Naive thymus-derived CD8-positive, alpha-beta T cell (primary cell): ENCODE measurements around the gene RAB33B. TPM values are rescaled to one million over a fixed set of nuclear protein-coding genes. Genes with fewer than 3 reads are reported as not detected.
A peak's percentile ranks its signal among the peaks of the same experiment; 100 is the strongest.
"Not testable (repeated sequence)": the region's sequence is repeated elsewhere in the genome, so short reads cannot be mapped to it uniquely, and the experiment has no call there.

Source experiments
- ATAC-seq, 2 donors: fragments of 150-1000 bp; cut with Tn5 transposase in 1 of 2; sonication (Bioruptor Pico), chemical (Tn5 transposase) in 1 of 2; 1 replicate in 1 of 2; 2 replicates in 1 of 2; pipeline ENCODE4 v1.10.0; 2021; ENCODE audit warnings: mild to moderate bottlenecking in 2 of 2, moderate library complexity in 2 of 2
- POLR2A ChIA-PET: fragments of 350-600 bp; sonication (Branson Sonifier 250); formaldehyde crosslinking; loops from one replicate; lab custom pipeline; 2021; ENCODE audit warnings: antibody characterized with exemption; lab: Charles Lee
- DNase-seq, 10 donors: peaks; one replicate each; pipeline versions ENCODE4 v3.0.0 to v3.0.0-alpha.2; 2020 to 2022
- H3K27ac Mint-ChIP-seq, 10 donors: one replicate each; pipeline ENCODE4 v1.8.0; 2020 to 2022; ENCODE audit warnings: mild to moderate bottlenecking in 10 of 10, mixed read lengths in 10 of 10, moderate library complexity in 4 of 10, inconsistent platforms in 1 of 10
- H3K27me3 Mint-ChIP-seq, 5 donors: one replicate each; pipeline ENCODE4 v1.8.0; 2021 to 2022; ENCODE audit warnings: mixed read lengths in 5 of 5
- H3K36me3 Mint-ChIP-seq, 3 donors: one replicate each; pipeline ENCODE4 v1.8.0; 2020 to 2022; ENCODE audit warnings: mixed read lengths in 3 of 3, mild to moderate bottlenecking in 2 of 3, inconsistent platforms in 1 of 3
- H3K4me1 Mint-ChIP-seq, 4 donors: one replicate each; pipeline ENCODE4 v1.8.0; 2021 to 2022; ENCODE audit warnings: mixed read lengths in 4 of 4
- H3K4me3 Mint-ChIP-seq, 10 donors: one replicate each; pipeline ENCODE4 v1.8.0; 2020 to 2022; ENCODE audit warnings: mild to moderate bottlenecking in 10 of 10, mixed read lengths in 10 of 10, moderate library complexity in 6 of 10, inconsistent platforms in 1 of 10
- H3K9me3 Mint-ChIP-seq, 9 donors: one replicate each; pipeline ENCODE4 v1.8.0; 2020 to 2022; ENCODE audit warnings: mixed read lengths in 9 of 9, mild to moderate bottlenecking in 3 of 9, inconsistent platforms in 1 of 9, moderate library complexity in 1 of 9
- polyA plus RNA-seq, 3 donors: library from polyadenylated mRNA; unstranded; fragments of 300-500 nt; fragmentation: Illumina TruSeq; gene quantifications; one replicate each; pipeline ENCODE4 v1.2.3, GENCODE V29; 2021
- total RNA-seq, 8 experiments: library from RNA in 2 of 8; stranded (reverse) in 2 of 8; gene quantifications; one replicate each; pipeline ENCODE4 v1.2.3 and lab custom pipeline; 2021 to 2026

RAB33B gene
- total and polyA plus RNA-seq, 5 experiments from 2014 or later = 6.4 to 13.3 (median 6.9) TPM

GRCh38 chr4:139447078-139447477 is 6.8 kb upstream of the RAB33B start:
- POLR2A ChIA-PET, H3K4me1 Mint-ChIP-seq, H3K27ac Mint-ChIP-seq, DNase-seq, H3K4me3 Mint-ChIP-seq, H3K36me3 Mint-ChIP-seq, H3K9me3 Mint-ChIP-seq, H3K27me3 Mint-ChIP-seq, ATAC-seq: not testable (repeated sequence)

DNA sequence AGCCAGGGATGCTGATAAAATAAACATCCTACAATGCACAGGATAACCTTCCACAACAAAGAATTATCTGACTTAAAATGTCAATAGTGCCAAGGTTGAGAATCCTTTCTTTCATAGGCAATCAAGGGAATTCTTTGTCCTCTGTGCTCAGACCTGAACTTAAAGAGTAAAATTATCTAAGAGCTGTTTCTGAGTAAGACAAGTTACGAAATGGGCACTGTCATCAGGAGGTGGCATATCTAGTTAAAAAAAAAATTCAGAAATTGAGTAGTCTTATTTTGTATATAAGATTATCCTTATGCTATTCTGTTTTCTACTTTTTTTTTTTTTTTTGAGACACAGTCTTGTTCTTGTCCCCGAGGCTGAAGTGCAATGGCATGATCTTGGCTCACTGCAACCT is 3.3 kb upstream of the RAB33B start:
- POLR2A ChIA-PET = no interaction called here
- ATAC-seq (no peak), DNase-seq (no peak)
- Mint-ChIP-seq H3K9me3 (no peaks in the 10 kb centered on the region), H3K4me1 (peaks cover 20 to 31% (median 27%) of the 10 kb centered on the region in 4 donors), H3K27me3 (no peaks in the 10 kb centered on the region), H3K36me3 (peaks cover 0 to 2% (median 0%) of the 10 kb centered on the region in 3 donors), H3K4me3 (no peak overlapping the region), H3K27ac (peak overlapping the region in 3 of 10 donors; percentile 8 to 67 (median 27))

DNA sequence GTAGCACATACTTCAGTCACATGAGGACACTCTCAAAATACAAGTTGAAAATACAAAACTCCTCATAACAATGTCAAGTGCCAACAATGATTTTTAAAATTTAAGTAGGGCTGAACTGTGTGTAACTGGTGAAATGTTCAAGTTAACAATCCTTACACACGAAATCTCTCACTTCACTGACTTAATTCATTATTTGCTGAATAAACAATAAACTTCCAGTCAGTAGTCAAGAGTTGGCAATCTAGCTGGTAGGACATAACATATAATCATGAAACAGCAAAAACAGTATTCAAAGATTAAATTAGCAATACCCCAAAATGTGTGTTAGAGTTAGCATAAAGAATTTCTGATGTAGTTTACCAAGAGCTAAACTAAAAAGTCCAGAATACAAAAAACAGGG is 1.9 kb upstream of the RAB33B start:
- Mint-ChIP-seq H3K4me1 (peaks cover 26 to 45% (median 40%) of the 10 kb centered on the region in 4 donors), H3K9me3 (no peaks in the 10 kb centered on the region)

GRCh38 chr4:139453041-139453370 is 915 bp upstream of the RAB33B start:
- DNase-seq (peak in 7 of 10 donors; percentile 56 to 86 (median 76)), ATAC-seq (peak; percentile 53 to 65)
- POLR2A ChIA-PET = interaction anchor here (0.7 to 2.0 kb wide), 9 partner anchors 13 to 920 kb away, joined by 3 to 21 read pairs (median 5); partner anchors contain the start of genes ELF2, NAA15, NOCT and SCOC
- Mint-ChIP-seq H3K27ac (peak overlapping the region; percentile 94 to 100 (median 98)), H3K4me3 (peak overlapping the region; percentile 89 to 99 (median 97)), H3K9me3 (no peaks in the 10 kb centered on the region), H3K4me1 (peaks cover 33 to 55% (median 50%) of the 10 kb centered on the region in 4 donors), H3K36me3 (no peaks in the 10 kb centered on the region), H3K27me3 (no peaks in the 10 kb centered on the region)

More for the DNA sequence above, 1.9 kb upstream of the RAB33B start:
- Mint-ChIP-seq H3K27ac (peak overlapping the region; percentile 75 to 100 (median 98)), H3K36me3 (peaks cover 0 to 2% (median 0%) of the 10 kb centered on the region in 3 donors), H3K27me3 (no peaks in the 10 kb centered on the region), H3K4me3 (peak overlapping the region in 6 of 10 donors; percentile 15 to 99 (median 64))
- POLR2A ChIA-PET = no interaction called here
- ATAC-seq = no peak
- DNase-seq = no peak

- peak; percentile 86 for ATAC-seq
- H3K36me3 Mint-ChIP-seq = peaks cover 0 to 2% (median 0%) of the 10 kb centered on the region in 3 donors
- peaks cover 38 to 61% (median 55%) of the 10 kb centered on the region in 4 donors for H3K4me1 Mint-ChIP-seq
- peak overlapping the region; percentile 89 to 99 (median 97) for H3K4me3 Mint-ChIP-seq
- H3K27ac Mint-ChIP-seq = peak overlapping the region; percentile 94 to 100 (median 98)
- DNase-seq = peak; percentile 93 to 99 (median 98)
- POLR2A ChIA-PET = interaction anchor here (0.7 to 2.0 kb wide), 11 partner anchors 13 to 920 kb away, joined by 3 to 21 read pairs (median 5); partner anchors contain the start of genes ELF2, NAA15, NOCT and SCOC
- no peaks in the 10 kb centered on the region for H3K9me3 Mint-ChIP-seq
- H3K27me3 Mint-ChIP-seq = no peaks in the 10 kb centered on the region
Measured at GRCh38 chr4:139453371-139454110, 380 bp upstream of the RAB33B start.

GRCh38 chr4:139455126-139455538 is 1.2 kb downstream of the RAB33B start:
- peak overlapping the region; percentile 89 to 99 (median 97) for H3K4me3 Mint-ChIP-seq
- DNase-seq (no peak), ATAC-seq (no peak)
- peak overlapping the region in 9 of 10 donors; percentile 92 to 100 (median 97) for H3K27ac Mint-ChIP-seq
- H3K36me3 Mint-ChIP-seq = peaks cover 0 to 11% (median 0%) of the 10 kb centered on the region in 3 donors
- no peaks in the 10 kb centered on the region for H3K9me3 Mint-ChIP-seq
- H3K27me3 Mint-ChIP-seq = no peaks in the 10 kb centered on the region
- POLR2A ChIA-PET = interaction anchor here (0.8 kb wide), 1 partner anchor 371 kb away, joined by 3 read pairs; no protein-coding TSS in a partner anchor
- H3K4me1 Mint-ChIP-seq = peaks cover 47 to 75% (median 70%) of the 10 kb centered on the region in 4 donors

GRCh38 chr4:139457318-139457717 is 3.4 kb downstream of the RAB33B start:
- Mint-ChIP-seq H3K27ac (peak overlapping the region in 1 of 10 donors; percentile 34), H3K4me3 (peak overlapping the region in 1 of 10 donors; percentile 40), H3K9me3 (no peaks in the 10 kb centered on the region), H3K27me3 (no peaks in the 10 kb centered on the region), H3K36me3 (peaks cover 0 to 17% (median 2%) of the 10 kb centered on the region in 3 donors), H3K4me1 (peaks cover 49 to 78% (median 74%) of the 10 kb centered on the region in 4 donors)
- DNase-seq = no peak
- POLR2A ChIA-PET = no interaction called here
- no peak for ATAC-seq

GRCh38 chr4:139458543-139458942 is 4.6 kb downstream of the RAB33B start:
- H3K27ac Mint-ChIP-seq = peak overlapping the region in 3 of 10 donors; percentile 38 to 51 (median 44)
- no peak for ATAC-seq
- no peaks in the 10 kb centered on the region for H3K9me3 Mint-ChIP-seq
- peak overlapping the region in 5 of 10 donors; percentile 9 to 61 (median 37) for H3K4me3 Mint-ChIP-seq
- H3K4me1 Mint-ChIP-seq = peaks cover 42 to 70% (median 68%) of the 10 kb centered on the region in 4 donors
- POLR2A ChIA-PET = no interaction called here
- H3K27me3 Mint-ChIP-seq = no peaks in the 10 kb centered on the region
- DNase-seq = no peak
- H3K36me3 Mint-ChIP-seq = peaks cover 0 to 23% (median 5%) of the 10 kb centered on the region in 3 donors

- H3K9me3 Mint-ChIP-seq = peaks cover 0 to 2% (median 0%) of the 10 kb centered on the region in 9 donors
- H3K27ac Mint-ChIP-seq = peak overlapping the region in 1 of 10 donors; percentile 41
- ATAC-seq (no peak), DNase-seq (no peak)
- H3K27me3 Mint-ChIP-seq = no peaks in the 10 kb centered on the region
- H3K4me3 Mint-ChIP-seq = no peak overlapping the region
- H3K36me3 Mint-ChIP-seq = peaks cover 0 to 28% (median 6%) of the 10 kb centered on the region in 3 donors
- POLR2A ChIA-PET = no interaction called here
- H3K4me1 Mint-ChIP-seq = peaks cover 42 to 73% (median 69%) of the 10 kb centered on the region in 4 donors
Measured at GRCh38 chr4:139458999-139459398, 5.1 kb downstream of the RAB33B start.

- no peak for ATAC-seq
- Mint-ChIP-seq H3K4me3 (no peak overlapping the region), H3K36me3 (peaks cover 0 to 31% (median 15%) of the 10 kb centered on the region in 3 donors), H3K4me1 (peaks cover 31 to 65% (median 57%) of the 10 kb centered on the region in 4 donors), H3K27ac (no peak overlapping the region), H3K27me3 (no peaks in the 10 kb centered on the region), H3K9me3 (peaks cover 0 to 2% (median 0%) of the 10 kb centered on the region in 9 donors)
- POLR2A ChIA-PET = no interaction called here
- no peak for DNase-seq
Measured at GRCh38 chr4:139460565-139460964, 6.6 kb downstream of the RAB33B start.

DNA sequence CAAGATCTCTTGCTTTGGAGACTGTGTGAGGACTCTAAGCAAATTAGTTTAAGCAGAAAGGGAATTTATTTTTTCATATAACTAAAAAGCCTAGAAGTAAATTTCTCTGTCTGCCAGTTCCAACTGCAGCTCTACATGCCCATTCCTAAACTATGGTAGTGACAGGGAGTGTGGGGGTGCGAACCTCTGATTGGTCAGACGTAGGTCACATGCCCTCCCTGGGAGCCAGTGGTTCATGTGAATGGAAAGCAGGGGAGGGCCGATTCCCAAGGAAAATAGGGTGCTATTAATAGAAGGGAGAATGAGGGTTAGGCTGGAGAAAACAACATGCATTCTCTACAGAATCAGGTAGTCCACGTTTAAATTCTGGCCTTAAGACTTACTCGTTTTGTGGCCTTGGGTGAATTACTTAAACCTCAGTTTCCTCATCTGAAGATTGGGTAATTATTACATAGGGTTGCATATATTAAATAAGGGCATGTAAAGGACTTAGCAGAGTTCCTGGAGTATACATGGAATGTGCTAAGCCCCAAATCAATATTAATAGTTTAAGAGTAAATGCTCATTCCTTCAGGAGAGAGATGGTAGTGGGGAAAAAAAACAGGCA is 7.2 kb downstream of the RAB33B start:
- Mint-ChIP-seq H3K9me3 (peaks cover 0 to 2% (median 0%) of the 10 kb centered on the region in 9 donors), H3K27me3 (no peaks in the 10 kb centered on the region), H3K4me3 (no peak overlapping the region), H3K36me3 (peaks cover 0 to 31% (median 15%) of the 10 kb centered on the region in 3 donors), H3K27ac (no peak overlapping the region), H3K4me1 (peaks cover 28 to 62% (median 53%) of the 10 kb centered on the region in 4 donors)
- POLR2A ChIA-PET = no interaction called here
- ATAC-seq (no peak), DNase-seq (no peak)

DNA sequence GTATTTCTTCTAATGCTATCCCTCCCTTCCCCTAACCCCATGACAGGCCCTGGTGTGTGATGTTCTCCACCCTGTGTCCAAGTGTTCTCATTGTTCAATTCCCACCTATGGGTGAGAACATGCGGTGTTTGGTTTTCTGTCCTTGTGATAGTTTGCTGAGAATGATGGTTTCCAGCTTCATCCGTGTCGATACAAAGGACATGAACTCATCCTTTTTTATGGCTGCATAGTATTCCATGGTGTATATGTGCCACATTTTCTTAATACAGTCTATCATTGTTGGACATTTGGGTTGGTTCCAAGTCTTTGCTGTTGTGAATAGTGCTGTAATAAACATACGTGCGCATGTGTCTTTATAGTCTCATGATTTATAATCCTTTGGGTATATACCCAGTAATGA is 10.6 kb downstream of the RAB33B start:
- POLR2A ChIA-PET, H3K4me3 Mint-ChIP-seq, ATAC-seq, H3K27me3 Mint-ChIP-seq, H3K27ac Mint-ChIP-seq, DNase-seq: not testable (repeated sequence)
- peaks cover 13 to 43% (median 33%) of the 10 kb centered on the region in 4 donors for H3K4me1 Mint-ChIP-seq
- peaks cover 18 to 34% (median 30%) of the 10 kb centered on the region in 3 donors for H3K36me3 Mint-ChIP-seq
- H3K9me3 Mint-ChIP-seq = peaks cover 0 to 16% (median 13%) of the 10 kb centered on the region in 9 donors
